Measurements from ENCODE around the gene PNKD. TPM values are rescaled to one million over a fixed set of nuclear protein-coding genes. Genes with fewer than 3 reads are reported as not detected.

Gene PNKD
- total RNA-seq, 1 donor from 2014 or later: 28.9 TPM

- Mint-ChIP-seq H3K4me1 (ENCODE audit: low read depth) (peaks cover 34% of the 10 kb centered on the region), H3K36me3 (ENCODE audit: low read depth) (peaks cover 30% of the 10 kb centered on the region), H3K27me3 (ENCODE audit: low read depth) (no peaks in the 10 kb centered on the region), H3K4me3 (ENCODE audit: unreplicated experiment) (no peak overlapping the region), H3K27ac (ENCODE audit: unreplicated experiment) (peak overlapping the region; percentile 51), H3K9me3 (ENCODE audit: low read depth) (no peaks in the 10 kb centered on the region)
- no peak for TF ChIP-seq CTCF (IDR thresholded peaks at IDR 0.05)
- no peak for DNase-seq (ENCODE audit: low spot score)
Measured at GRCh38 chr2:218273908-218274249, 3.6 kb downstream of the PNKD start.

- no peaks in the 10 kb centered on the region for H3K9me3 Mint-ChIP-seq (ENCODE audit: low read depth)
- H3K4me1 Mint-ChIP-seq (ENCODE audit: low read depth): peaks cover 28% of the 10 kb centered on the region
- H3K4me3 Mint-ChIP-seq (ENCODE audit: unreplicated experiment): no peak overlapping the region
- no peak for TF ChIP-seq CTCF (IDR thresholded peaks at IDR 0.05)
- peaks cover 30% of the 10 kb centered on the region for H3K36me3 Mint-ChIP-seq (ENCODE audit: low read depth)
- H3K27me3 Mint-ChIP-seq (ENCODE audit: low read depth): no peaks in the 10 kb centered on the region
- DNase-seq (ENCODE audit: low spot score): no peak
- no peak overlapping the region for H3K27ac Mint-ChIP-seq (ENCODE audit: unreplicated experiment)
Measured at GRCh38 chr2:218274586-218274985, 4.3 kb downstream of the PNKD start.

GRCh38 chr2:218275371-218276072, 5.2 kb downstream of the PNKD start:
- Mint-ChIP-seq H3K9me3 (ENCODE audit: low read depth) (no peaks in the 10 kb centered on the region), H3K4me3 (ENCODE audit: unreplicated experiment) (no peak overlapping the region), H3K27ac (ENCODE audit: unreplicated experiment) (no peak overlapping the region), H3K27me3 (ENCODE audit: low read depth) (no peaks in the 10 kb centered on the region), H3K4me1 (ENCODE audit: low read depth) (peaks cover 28% of the 10 kb centered on the region), H3K36me3 (ENCODE audit: low read depth) (peaks cover 36% of the 10 kb centered on the region)
- TF ChIP-seq CTCF (IDR thresholded peaks at IDR 0.05): no peak
- no peak for DNase-seq (ENCODE audit: low spot score)

GRCh38 chr2:218276986-218277755, 6.9 kb downstream of the PNKD start:
- TF ChIP-seq CTCF (IDR thresholded peaks at IDR 0.05): peak; percentile 24
- no peak for DNase-seq (ENCODE audit: low spot score)
- Mint-ChIP-seq H3K4me1 (ENCODE audit: low read depth) (peaks cover 19% of the 10 kb centered on the region), H3K27me3 (ENCODE audit: low read depth) (no peaks in the 10 kb centered on the region), H3K27ac (ENCODE audit: unreplicated experiment) (no peak overlapping the region), H3K9me3 (ENCODE audit: low read depth) (no peaks in the 10 kb centered on the region), H3K36me3 (ENCODE audit: low read depth) (peaks cover 39% of the 10 kb centered on the region), H3K4me3 (ENCODE audit: unreplicated experiment) (no peak overlapping the region)

- Mint-ChIP-seq H3K36me3 (ENCODE audit: low read depth) (peaks cover 39% of the 10 kb centered on the region), H3K4me3 (ENCODE audit: unreplicated experiment) (no peak overlapping the region), H3K27ac (ENCODE audit: unreplicated experiment) (no peak overlapping the region), H3K4me1 (ENCODE audit: low read depth) (peaks cover 19% of the 10 kb centered on the region), H3K27me3 (ENCODE audit: low read depth) (no peaks in the 10 kb centered on the region), H3K9me3 (ENCODE audit: low read depth) (no peaks in the 10 kb centered on the region)
- DNase-seq (ENCODE audit: low spot score): no peak
- no peak for TF ChIP-seq CTCF (IDR thresholded peaks at IDR 0.05)
Measured at GRCh38 chr2:218277921-218278320, 7.6 kb downstream of the PNKD start.
